Activated CD4-positive, alpha-beta T cell treated with anti-CD3 and anti-CD28 coated beads, Interleukin-2, Interleukin-6, amounts not matched to agents 100 ng/mL and 50 ng/mL, durations not matched to agents 16 hours and 8 hours (primary cell): ENCODE measurements around the gene ASXL1.
"Not testable (repeated sequence)": the region's sequence is repeated elsewhere in the genome, so short reads cannot be mapped to it uniquely, and the experiment has no call there.

Experiments used
- DNase-seq: peaks from one replicate; pipeline ENCODE4 v3.0.0-alpha.2; 2020

Gene ASXL1

DNA sequence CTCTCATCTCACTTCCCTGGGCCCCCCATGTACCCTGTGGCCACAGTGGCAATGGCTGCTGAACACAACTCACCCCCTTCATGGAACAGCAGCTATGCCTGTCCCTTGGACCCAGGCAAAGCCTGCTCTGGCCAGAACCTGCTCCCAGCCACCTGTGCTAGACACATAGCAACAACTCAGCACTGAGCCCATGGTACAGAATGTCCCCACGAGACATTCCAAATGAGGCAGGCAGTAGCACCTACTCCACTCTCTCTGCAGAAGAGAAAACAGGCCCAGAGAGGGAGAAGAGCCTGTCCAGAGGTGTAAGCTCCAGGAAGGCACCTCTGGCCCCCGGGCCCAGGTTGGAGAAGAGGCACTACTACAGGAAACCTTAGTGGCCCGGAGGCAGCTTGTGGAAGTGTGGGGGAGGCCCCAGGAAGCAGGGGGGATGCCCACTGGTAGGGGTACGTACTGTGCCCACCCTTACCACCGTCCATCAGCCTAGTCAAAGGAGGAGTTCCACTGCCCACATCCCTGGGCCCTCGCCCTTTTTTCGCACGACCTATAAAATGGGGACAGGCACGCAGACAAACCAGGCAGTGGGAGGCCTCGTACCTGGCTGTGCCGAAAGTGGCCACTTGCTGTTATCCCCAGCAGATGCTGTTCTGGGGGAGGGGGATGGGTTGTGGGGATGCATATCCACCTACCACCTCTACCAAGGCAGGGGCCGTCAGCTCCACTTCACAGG, 97.2 kb downstream of the ASXL1 start:
- DNase-seq = no peak

DNA sequence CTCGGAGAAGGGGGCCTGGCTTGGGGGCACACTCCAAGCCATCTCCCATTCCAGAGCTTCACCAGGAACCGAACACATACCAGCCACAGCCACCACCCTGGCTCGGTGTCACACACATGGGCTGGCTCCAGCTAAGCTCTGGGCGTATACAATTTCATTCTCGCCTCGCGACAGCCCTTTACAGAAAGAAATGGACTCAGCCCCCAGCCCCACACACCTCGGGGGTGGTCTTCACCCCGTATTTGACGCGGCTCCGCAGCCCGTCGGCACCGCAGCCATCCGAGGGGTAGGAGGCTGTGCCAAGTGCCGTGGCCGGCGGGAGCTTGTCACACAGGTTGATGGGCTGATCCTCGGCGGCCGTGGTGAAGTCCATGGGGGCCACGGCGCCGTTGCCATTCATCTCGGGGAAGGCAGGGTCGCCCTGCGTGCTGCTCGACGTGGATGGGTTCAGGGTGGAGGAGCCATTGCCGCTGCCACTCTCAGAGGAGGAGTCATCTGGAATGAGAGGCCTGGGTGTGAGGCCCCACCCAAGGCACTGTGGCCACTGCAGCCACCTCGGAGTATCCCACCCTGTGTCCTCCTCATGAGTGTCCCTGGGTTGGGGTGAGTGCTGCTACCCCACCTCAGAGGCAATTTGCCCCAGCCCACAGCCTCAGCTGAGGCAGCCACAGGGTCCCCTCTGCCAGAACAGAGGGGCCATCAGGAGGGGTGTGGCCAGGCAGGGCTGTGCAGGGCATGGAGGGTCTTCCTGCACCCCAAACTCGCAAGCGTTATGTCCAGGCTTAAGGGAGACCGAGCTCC, 98.0 kb downstream of the ASXL1 start:
- no peak for DNase-seq

DNA sequence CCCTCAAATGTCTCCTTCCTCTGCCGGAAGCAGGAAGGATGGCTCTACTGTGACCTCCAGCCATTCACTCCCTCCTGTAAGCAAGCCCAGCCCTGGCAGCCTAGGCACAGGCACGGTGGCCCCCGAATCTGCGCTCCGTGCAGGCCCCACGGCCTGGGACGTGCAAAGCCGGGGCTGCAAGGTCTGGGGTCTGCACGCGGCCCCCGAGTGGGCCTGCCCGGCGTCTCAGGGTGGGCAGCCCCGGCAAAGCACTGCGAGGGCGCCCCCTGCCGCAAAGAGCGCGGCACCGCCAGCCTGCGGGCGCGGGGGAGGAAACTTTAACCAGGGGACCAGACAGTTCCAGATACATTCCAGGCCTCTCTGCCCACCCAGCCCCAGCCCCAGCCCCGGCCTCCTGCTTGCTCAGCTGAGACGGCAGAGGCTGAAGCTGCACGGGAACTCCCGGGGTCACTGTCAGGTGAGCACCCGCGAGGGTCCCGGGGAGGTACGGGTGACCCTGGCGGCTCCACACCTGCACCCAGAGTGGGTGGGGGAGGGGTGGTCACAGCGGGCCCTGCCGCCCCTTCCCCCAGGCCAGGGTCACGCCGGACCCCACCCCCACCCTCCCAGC, 98.8 kb downstream of the ASXL1 start:
- DNase-seq = peak; percentile 25

DNA sequence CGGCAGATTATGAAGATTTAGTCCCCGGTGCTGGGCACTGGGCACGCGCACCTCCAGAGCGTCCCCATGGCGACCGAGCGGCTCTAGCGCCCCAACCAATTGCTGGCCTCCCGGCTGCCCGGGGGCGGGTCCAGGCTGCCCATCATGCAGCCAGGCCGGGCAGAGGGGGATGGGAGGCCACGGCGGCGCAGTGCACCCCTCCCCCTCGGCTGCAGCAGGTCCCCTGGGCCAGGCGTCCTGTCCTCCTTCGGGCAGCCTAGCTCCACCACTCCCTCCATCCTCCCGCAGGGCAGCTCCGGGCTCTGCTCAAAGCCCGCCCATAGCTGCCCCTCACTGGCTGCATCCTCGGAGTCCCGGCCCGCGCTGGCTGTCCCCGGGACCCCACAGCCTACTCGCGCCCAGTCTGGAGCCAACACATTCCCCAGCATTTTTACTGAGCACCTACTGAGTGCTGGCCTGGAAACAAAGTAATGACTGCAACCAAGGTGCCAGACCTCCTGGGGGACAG, 99.4 kb downstream of the ASXL1 start:
- DNase-seq = no peak

DNA sequence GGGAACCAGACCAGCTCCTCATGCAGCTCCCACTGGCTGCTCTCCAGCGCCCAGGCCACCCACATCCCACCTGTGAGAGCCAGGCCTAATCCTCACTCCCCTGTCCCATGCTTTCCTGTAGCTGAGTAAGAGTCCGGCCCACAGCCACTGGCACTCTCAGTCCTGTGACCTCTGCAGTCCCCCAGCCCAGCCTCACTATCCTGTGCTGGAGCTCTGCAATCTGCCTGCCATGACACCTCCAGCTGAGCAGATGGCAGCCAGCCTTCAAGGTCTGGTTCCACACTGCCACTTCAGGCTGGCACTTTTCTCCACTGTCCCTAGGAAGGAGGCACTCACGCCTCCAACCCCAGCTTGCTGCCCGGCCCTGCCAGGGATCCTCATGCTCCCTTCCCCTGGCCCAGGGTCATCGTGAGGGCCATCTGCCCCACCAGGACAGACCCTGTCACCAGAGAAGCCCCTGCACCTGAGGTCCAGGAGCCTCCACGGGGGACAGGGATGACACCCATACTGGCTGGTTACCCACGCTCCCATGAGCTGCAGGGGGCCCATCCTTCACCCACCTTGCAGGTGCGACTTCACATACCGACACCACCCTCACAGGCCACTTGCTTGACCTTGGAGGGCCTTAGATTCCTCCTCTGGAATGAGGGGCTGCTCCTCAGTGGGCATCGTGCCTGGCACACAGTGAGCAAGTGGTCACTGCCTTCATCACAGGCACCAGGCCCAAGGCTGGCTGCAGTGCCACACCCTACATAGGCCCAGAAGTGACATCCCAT, 100.1 kb downstream of the ASXL1 start:
- no peak for DNase-seq

DNA sequence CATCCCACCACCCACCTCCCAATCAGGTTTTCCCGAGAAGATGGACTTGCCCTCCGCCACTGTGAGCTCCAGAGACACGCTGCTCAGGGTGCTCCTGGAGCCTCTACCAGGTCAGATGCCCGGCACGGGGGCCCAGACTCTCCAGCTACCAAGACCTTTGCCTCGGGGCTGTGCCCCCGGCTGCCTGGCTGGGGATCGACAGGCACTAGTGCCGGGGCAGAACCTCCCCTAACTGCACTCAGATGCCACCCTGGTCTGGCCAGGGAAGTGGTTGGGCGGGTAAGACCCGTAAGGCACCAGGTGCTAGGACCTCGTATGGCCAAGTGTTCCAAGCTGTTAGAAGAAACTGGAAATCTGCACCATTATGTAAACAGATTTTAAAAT, 100.7 kb downstream of the ASXL1 start:
- no peak for DNase-seq

DNA sequence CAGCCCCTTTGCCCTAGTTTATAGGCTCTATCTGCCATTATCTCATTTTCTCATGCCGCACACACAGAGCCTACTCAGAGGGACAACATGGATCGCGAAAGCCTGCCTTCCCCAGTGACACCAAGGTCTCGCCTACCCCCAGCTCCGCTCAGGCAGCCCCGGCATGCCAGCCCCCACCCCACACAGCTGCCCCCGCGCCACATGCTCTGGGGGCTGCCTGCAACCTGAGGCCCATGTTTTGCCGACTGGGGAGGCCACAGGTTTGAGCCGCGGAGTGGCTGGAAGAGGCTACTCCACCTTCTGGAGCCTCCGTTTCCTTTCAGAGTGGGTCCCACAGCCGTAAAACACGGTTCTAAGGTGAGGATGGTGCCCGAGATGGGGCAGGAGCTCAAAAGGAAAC, 102.1 kb downstream of the ASXL1 start:
- DNase-seq = no peak

DNA sequence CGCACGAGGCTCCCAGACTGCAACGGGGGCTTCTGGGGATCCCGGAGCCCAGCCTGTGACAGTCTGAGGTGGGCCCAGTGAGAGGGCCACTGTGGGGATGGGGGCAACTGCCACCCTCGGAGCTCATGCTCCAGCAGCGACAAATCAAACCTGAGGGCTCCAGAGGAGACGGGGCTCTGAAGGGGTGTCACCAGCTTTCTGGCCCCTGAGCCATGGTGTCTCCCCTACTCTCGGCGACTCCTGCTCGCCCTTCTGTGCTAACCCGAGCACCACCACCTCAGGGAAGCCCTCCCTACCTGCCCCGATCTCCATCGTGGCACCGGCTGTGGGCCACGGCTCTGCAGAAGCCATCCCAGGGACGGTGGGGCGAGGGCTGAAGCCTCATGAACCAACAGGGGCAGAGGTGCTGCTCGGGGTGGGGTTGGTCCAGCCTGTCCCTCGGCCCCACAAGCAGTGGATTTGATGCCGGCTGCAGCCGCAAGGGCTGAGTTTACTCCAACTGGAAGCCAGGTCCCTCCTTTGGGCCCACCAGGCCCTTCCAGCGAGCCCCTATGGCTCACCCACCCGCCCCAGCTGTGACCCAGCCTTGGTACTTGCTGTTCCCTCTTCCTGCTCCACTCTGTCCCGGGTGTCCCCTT, 102.7 kb downstream of the ASXL1 start:
- DNase-seq = no peak

DNA sequence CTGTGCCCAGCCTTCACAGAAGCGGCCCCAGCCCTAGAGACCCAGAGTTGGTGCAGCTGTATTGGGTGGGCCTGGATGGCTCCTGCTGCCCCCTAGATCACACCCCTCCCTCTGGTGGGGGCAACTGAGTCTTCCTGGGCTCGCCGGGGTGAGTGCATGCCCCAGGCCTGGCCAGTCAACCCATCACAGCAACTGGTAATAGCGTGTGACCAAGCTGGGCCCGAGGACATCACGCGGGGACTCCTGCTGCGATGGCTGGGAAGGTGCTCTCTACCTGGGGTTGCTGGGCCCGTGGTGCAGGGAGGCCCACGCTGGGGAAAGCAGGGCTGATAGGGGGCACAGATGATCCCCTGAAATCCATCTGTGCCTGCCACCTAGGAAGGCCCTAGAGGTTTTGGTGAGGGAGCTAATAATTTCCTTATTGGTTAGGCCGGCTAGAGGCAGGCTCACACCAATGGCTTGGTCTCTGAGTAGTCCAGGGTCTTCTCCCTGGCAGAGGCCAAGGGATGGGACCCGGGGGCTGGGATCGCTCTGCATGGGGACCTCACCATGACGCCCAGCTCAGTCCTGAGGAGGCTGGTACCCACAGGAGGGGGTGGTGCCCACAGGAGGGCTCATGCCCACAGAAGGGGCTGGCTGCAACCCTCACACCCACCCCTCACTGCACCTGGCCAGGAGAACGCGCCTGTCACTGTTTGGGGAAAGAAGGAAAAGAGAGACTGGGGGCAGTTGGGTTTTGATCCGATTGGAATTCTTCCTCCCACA, 103.9 kb downstream of the ASXL1 start:
- no peak for DNase-seq

DNA sequence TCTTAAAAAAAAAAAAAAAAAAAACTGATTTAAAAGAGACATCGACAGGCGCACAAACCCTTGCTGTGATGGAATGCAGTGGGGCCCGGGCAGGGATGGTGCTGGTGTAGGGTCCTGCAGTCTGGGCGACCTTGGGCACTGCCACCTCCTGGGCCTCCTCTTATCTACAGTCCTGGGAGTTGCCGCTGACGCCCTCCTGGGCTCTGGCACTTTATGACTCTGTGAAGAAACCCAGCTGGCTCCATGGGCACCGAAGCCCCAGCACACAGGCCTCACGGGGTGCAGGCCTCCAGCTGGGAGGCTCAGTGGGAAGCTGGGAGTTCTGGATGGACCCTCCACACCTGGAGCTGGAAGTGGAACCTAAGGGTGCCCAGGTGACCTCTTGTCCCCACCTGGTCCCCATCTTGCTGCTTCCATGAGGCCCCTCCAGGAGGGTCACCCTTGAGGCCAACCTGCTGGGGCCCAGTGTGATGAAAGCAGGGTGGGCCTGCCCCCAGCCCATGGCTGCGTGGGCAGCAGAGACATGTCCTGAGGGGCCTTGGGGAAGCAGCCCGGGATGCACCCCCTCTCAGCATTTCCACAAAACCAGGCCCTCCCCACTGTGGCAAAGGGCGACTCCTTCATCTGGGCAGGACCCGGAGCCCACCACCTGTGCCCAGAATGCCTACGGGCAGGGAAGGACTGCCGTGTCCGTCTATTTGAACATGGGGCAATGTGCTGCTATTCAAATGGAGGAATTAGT, 104.9 kb downstream of the ASXL1 start:
- DNase-seq = no peak

DNA sequence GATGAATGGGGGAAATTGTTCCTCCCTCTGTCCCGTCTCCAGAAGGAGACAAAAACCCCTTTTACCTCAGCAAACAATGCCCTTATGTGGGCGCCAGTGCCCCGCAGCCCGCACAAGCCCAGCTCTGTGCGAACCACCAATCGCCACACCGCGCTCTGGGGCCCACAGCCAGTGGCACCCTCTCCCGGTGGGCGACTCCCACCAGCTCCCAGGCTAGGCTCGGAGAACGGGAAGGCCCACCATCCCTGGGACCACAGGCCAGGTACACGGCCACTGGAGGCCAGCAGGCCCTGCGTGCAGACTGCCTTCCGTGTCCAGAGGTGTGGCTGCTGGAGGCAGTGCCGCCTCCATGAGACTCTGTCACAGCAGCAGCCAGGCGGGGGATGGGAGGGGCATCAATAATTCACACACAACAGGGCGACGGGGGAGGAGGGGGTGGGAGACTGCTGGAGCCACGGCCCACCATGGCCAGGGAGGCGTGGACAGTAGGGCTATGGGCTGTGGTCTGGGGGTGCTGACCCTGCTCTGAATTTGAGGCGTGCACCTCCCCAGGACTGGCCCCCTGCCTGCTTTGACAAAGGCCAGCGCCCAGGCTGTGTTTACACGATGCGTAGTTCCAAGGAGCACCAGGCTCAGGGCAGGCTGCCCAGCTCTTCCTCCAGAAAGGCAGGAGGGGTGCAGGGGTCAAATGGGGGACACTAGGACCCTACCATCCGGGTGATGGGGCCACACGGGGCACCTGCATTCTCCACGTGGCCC, 105.7 kb downstream of the ASXL1 start:
- DNase-seq = no peak

DNA sequence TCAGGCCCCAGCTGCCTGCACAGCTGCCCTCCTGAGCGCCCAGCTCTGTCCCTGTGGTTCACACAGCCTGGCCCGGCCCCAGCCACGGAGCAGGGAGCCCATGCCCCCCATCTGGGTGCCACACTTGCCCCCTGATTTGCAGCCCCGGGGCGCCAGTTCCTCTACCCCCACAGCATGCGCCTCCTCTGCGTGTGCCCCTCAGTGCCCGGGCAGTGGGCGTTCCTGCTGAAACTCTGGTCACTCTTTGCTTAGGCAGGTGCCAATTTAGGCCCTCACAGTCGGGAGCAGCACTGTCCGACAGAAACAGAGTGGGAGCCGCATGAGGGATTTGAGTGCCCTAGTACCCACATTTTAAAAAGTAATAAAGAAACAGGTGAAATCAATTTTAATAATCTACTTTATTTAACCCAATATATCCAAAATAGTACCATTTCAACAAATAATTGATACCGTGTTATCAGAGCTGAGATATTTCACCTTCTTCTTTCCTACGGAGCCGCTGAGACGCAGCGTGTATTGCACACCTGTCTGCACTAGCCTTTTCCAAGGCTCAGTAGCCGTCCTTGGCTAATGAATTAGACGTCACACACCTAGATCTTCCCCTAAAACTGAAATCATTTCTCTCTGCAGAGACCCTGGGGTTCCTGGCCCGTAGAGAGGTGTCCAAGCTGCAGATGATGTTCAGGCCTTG, 106.4 kb downstream of the ASXL1 start:
- no peak for DNase-seq

DNA sequence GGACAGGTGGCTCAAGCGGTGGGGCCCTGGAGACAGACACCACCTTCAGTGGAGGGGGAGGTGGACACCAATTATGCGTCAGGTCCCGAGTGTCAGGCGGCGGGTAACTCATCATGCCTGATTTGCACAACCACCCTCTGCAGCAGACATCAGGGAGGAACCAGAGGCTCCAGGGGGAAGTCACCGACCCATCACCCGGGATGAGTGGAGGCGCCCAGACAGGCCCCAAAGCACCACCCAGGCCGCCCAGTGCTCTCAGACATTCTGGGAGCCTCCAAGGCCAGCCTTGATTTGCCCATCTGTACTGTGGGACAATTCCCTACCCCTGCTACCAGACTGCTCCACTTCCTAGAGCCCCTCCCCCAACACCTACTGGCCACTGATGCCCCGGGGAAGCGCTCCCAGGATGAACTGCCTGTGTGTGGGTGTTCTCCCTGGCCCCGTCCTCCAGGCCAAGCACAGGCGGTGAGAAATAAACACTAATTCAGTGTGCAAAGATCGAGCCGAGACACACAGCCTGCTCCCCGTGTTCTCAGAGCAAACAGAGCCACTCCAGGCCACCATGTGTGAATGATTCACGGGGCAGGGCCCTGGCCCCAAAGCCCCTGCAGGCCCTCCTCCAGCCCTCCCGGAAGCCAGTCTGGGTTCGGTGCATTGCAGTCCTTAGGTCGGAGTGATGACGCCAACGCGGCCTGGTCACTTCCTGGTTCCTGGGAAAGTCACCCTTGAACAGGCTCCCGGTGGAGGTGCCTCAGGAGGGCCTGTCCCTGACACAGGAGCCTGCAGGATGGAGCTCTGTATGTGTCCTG, 107.2 kb downstream of the ASXL1 start:
- DNase-seq = no peak

DNA sequence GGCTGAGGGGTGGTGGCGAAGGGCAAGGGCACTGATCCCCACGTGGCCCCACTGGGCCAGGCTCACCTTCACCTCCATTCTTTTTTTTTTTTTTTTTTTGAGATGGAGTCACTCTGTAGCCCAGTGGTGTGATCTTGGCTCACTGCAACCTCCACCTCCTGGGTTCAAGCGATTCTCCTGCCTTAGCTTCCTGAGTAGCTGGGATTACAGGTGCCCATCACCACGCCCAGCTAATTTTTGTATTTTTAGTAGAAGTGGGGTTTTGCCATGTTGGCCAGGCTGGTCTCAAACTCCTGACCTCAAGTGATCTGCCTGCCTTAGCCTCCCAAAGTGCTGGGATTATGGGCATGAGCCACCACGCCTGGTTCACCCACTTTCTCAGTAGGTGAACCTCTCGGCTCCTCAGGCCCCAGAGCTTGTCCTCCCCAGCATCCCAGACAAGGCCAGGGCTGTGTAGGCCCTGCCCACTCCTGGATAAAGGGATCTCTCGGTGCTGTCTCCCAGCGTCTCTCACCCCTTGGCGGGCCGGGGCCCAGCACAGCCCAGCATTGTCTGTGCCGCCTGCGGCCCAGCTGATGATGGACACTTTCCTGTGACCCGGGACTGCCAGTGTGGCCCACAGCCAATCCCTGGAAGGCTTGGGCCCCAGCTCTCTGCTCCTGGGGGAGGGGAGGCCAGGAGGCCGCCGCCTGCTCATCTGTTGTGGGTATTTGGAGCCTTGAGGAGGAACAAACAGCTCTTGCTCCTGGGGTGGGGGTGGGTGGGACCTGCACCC, 108.0 kb downstream of the ASXL1 start:
- not testable (repeated sequence) for DNase-seq

DNA sequence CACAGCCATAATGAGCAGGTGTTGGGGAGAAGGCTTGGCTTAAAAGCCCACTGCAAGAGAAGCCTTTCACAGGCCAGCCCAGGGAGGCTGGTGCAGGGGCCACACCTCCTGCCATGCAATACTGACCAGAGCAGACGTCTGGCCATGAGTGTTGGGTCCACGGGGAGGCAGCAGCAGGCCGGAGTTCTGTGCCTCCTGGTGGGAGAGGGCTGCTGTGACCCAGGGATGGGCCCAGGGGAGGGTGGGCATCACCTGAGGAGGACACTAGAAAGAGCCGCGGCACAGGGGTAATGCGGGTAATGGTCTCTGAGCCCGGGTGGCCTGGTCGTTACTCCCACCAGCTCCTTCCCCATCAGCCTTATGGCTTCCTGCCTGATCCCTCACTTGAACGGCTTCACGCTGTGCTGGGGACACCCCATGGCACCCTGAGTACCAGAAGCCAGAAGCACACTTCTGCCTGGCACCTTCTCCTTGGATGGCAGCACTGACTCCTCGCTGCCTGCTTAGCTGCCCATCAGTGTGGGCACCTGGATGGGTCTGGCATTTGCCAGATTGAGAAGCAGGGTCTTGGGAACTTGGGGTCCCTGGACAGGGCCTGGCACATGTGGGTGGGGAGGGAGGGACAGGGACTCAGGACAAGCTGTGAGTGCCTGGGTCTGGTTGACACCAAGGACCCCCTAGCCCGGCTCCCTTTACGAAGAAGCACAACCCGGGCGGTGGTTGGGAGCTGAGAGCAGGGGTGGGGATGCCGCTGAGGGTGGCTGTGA, 108.8 kb downstream of the ASXL1 start:
- no peak for DNase-seq

DNA sequence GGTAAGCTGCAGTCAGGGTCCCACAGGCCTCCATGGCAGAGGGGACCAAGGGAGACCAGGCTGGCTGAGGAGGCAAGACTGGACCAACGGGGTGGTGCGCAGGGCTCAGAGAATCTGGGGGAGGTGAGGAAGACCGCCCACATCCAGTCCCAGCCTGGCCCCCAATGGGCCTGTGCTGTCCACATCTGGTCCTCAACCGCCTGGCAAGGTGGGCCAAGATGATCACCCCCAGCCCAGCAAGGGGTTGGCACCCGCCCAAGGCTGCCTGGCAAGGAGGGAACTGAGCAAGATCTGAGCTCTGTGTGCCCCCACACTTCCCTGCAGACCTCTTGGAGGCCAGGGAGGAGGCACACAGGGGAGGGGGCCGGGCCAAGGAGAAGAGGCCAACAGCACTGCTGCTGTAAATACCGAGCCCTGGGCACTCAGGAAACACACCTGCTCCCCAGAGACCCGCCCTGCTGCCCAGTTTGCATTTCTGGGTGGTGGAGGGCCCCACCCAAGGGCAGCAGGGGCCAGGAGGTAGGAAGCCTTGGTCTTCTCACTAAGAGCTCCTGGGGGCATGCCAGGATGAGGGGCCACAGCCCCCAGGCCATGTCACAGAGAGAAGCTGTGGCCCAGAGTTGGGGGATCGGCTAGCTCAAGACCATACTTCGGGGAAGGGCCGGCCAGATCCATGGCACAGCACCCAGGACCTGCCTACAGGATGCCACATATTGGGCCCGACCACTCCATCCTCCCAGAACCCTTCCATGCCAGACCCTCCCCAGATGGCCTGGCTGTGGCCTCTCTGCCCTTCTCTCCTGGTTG, 109.6 kb downstream of the ASXL1 start:
- DNase-seq = no peak
